GM18909 (cell line): ENCODE measurements around the gene ATAD1.
"Not testable (repeated sequence)": the region's sequence is repeated elsewhere in the genome, so short reads cannot be mapped to it uniquely, and the experiment has no call there.

ENCODE experiments used
- ATAC-seq: cut with Tn5 transposase; IDR thresholded peaks from one replicate; pipeline ENCODE4 v1.9.1; 2021; ENCODE audit warnings: mild to moderate bottlenecking; ENCODE audit not compliant: unreplicated experiment, poor library complexity

Gene ATAD1

GRCh38 chr10:87760195-87760905 lies 57.7 kb downstream of the ATAD1 start:
- ATAC-seq: no peak

- no peak for ATAC-seq
Measured at GRCh38 chr10:87759551-87759950, 58.5 kb downstream of the ATAD1 start.

- no peak for ATAC-seq
Measured at GRCh38 chr10:87757685-87758084, 60.3 kb downstream of the ATAD1 start.

- ATAC-seq: no peak
Measured at GRCh38 chr10:87753995-87754866, 63.8 kb downstream of the ATAD1 start.

- no peak for ATAC-seq
Measured at GRCh38 chr10:87752566-87752965, 65.5 kb downstream of the ATAD1 start.

- no peak for ATAC-seq
Measured at GRCh38 chr10:87751274-87751673, 66.8 kb downstream of the ATAD1 start.

- ATAC-seq: no peak
Measured at GRCh38 chr10:87750817-87751216, 67.2 kb downstream of the ATAD1 start.

GRCh38 chr10:87750001-87750671 lies 67.9 kb downstream of the ATAD1 start:
- ATAC-seq: no peak

GRCh38 chr10:87748244-87748643 lies 69.8 kb downstream of the ATAD1 start:
- ATAC-seq: not testable (repeated sequence)

- ATAC-seq: no peak
Measured at GRCh38 chr10:87746911-87747310, 71.1 kb downstream of the ATAD1 start.

GRCh38 chr10:87744606-87745005 lies 73.4 kb downstream of the ATAD1 start:
- no peak for ATAC-seq

- not testable (repeated sequence) for ATAC-seq
Measured at GRCh38 chr10:87742992-87743610, 74.9 kb downstream of the ATAD1 start.

- ATAC-seq: no peak
Measured at GRCh38 chr10:87740254-87740655, 77.8 kb downstream of the ATAD1 start.

- ATAC-seq: no peak
Measured at GRCh38 chr10:87739703-87740102, 78.3 kb downstream of the ATAD1 start.

- not testable (repeated sequence) for ATAC-seq
Measured at GRCh38 chr10:87738253-87738652, 79.8 kb downstream of the ATAD1 start.

GRCh38 chr10:87734987-87735827 lies 82.8 kb downstream of the ATAD1 start:
- no peak for ATAC-seq

- no peak for ATAC-seq
Measured at GRCh38 chr10:87733081-87733480, 84.9 kb downstream of the ATAD1 start.

GRCh38 chr10:87729940-87730339 lies 88.1 kb downstream of the ATAD1 start:
- no peak for ATAC-seq

GRCh38 chr10:87724789-87725188 lies 93.2 kb downstream of the ATAD1 start:
- ATAC-seq: no peak

- no peak for ATAC-seq
Measured at GRCh38 chr10:87723500-87723899, 94.5 kb downstream of the ATAD1 start.
